ENCODE measurements around the gene LRP2. TPM values are rescaled to one million over a fixed set of nuclear protein-coding genes. Genes with fewer than 3 reads are reported as not detected.
"Not testable (repeated sequence)": the region's sequence is repeated elsewhere in the genome, so short reads cannot be mapped to it uniquely, and the experiment has no call there.

LRP2 gene
- polyA plus RNA-seq, 3 donors = not detected

DNA sequence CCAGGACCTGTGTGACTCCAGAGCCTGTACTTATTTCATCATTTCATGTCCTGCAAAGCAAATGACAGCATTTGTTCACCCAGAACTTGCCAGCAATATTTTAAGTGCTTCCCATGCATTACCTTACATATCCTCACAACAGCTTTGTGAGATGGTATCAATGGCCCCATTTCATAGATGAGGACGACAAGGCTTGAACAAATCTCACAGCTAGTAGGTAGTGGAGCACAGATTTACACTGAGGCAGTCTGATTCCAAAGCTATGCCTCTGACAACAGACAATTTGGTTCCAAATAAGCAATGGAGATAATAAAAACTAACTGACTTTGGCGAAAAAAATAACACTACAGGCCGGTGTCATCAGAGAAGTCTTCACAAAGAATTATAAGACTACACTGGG, 33.5 kb downstream of the LRP2 start:
- Mint-ChIP-seq H3K27ac (no peak overlapping the region), H3K36me3 (no peaks in the 10 kb centered on the region), H3K4me1 (no peaks in the 10 kb centered on the region), H3K4me3 (no peak overlapping the region), H3K27me3 (ENCODE audit: low read depth in 3 of 3) (peaks cover 0 to 4% (median 0%) of the 10 kb centered on the region in 3 donors), H3K9me3 (peaks cover 0 to 3% (median 0%) of the 10 kb centered on the region in 7 donors)
- Histone ChIP-seq H4K20me1 (ENCODE audit: insufficient read depth, low read length) (no peaks in the 10 kb centered on the region), H3K9ac (ENCODE audit: insufficient read depth, low read length, poor library complexity, severe bottlenecking) (no peak overlapping the region), H3K27me3 (ENCODE audit: control insufficient read depth in 2 of 2, insufficient read depth in 2 of 2, low read length in 2 of 2) (no peaks in the 10 kb centered on the region), H3K4me1 (ENCODE audit: control insufficient read depth in 1 of 2, insufficient read depth in 2 of 2, low read length in 2 of 2) (no peaks in the 10 kb centered on the region), H3K36me3 (replicated peaks in 1 of 2; ENCODE audit: control insufficient read depth in 1 of 2, insufficient read depth in 2 of 2, low read length in 2 of 2) (no peaks in the 10 kb centered on the region), H2AFZ (ENCODE audit: insufficient read depth, low read depth, low read length, poor library complexity, severe bottlenecking) (no peak overlapping the region), H3K4me2 (replicated peaks; ENCODE audit: extremely low read depth, low read length, poor library complexity, severe bottlenecking) (no peak overlapping the region), H3K79me2 (ENCODE audit: insufficient read depth, low read length) (no peaks in the 10 kb centered on the region), H3K4me3 (replicated peaks in 1 of 3; ENCODE audit: low read depth in 2 of 3, low read length in 3 of 3) (no peak overlapping the region), H3K27ac (ENCODE audit: low read depth in 1 of 2, low read length in 2 of 2) (no peak overlapping the region), H3K9me3 (replicated peaks in 1 of 2; ENCODE audit: control insufficient read depth in 1 of 2, insufficient read depth in 1 of 2, low read length in 2 of 2) (no peaks in the 10 kb centered on the region)
- intact Hi-C loops (cut with micrococcal nuclease) = no loop called here
- no peak for DNase-seq
- TF ChIP-seq, protein P1, sequence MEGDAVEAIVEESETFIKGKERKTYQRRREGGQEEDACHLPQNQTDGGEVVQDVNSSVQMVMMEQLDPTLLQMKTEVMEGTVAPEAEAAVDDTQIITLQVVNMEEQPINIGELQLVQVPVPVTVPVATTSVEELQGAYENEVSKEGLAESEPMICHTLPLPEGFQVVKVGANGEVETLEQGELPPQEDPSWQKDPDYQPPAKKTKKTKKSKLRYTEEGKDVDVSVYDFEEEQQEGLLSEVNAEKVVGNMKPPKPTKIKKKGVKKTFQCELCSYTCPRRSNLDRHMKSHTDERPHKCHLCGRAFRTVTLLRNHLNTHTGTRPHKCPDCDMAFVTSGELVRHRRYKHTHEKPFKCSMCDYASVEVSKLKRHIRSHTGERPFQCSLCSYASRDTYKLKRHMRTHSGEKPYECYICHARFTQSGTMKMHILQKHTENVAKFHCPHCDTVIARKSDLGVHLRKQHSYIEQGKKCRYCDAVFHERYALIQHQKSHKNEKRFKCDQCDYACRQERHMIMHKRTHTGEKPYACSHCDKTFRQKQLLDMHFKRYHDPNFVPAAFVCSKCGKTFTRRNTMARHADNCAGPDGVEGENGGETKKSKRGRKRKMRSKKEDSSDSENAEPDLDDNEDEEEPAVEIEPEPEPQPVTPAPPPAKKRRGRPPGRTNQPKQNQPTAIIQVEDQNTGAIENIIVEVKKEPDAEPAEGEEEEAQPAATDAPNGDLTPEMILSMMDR (IDR thresholded peaks at IDR 0.05) = no peak
- WGBS (ENCODE audit: insufficient coverage) = no CpG with 5 or more reads among the region's 3 CpGs

DNA sequence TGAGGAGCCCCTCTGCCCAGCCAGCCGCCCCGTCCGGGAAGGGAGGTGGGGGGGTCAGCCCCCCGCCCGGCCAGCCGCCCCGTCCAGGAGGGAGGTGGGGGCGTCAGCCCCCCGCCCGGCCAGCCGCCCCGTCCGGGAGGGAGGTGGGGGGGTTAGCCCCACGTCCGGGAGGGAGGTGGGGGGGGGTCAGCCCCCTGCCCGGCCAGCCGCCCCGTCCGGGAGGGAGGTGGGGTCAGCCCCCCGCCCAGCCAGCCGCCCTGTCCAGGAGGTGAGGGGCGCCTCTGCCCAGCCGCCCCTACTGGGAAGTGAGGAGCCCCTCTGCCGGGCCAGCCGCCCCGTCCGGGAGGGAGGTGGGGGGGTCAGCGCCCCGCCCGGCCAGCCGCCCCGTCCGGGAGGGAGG, 34.5 kb downstream of the LRP2 start:
- H3K79me2 ChIP-seq (ENCODE audit: insufficient read depth, low read length); H3K9ac ChIP-seq (ENCODE audit: insufficient read depth, low read length, poor library complexity, severe bottlenecking); intact Hi-C loops (cut with micrococcal nuclease); H3K27me3 Mint-ChIP-seq (ENCODE audit: low read depth in 3 of 3); H3K4me1 Mint-ChIP-seq; H2AFZ ChIP-seq (ENCODE audit: insufficient read depth, low read depth, low read length, poor library complexity, severe bottlenecking); H3K4me2 ChIP-seq (replicated peaks; ENCODE audit: extremely low read depth, low read length, poor library complexity, severe bottlenecking); H3K4me3 ChIP-seq (replicated peaks in 1 of 3; ENCODE audit: low read depth in 2 of 3, low read length in 3 of 3); H3K9me3 Mint-ChIP-seq; H3K27ac ChIP-seq (ENCODE audit: low read depth in 1 of 2, low read length in 2 of 2); DNase-seq; H3K36me3 Mint-ChIP-seq; H3K36me3 ChIP-seq (replicated peaks in 1 of 2; ENCODE audit: control insufficient read depth in 1 of 2, insufficient read depth in 2 of 2, low read length in 2 of 2); H3K27ac Mint-ChIP-seq; H3K27me3 ChIP-seq (ENCODE audit: control insufficient read depth in 2 of 2, insufficient read depth in 2 of 2, low read length in 2 of 2); H4K20me1 ChIP-seq (ENCODE audit: insufficient read depth, low read length); H3K9me3 ChIP-seq (replicated peaks in 1 of 2; ENCODE audit: control insufficient read depth in 1 of 2, insufficient read depth in 1 of 2, low read length in 2 of 2); H3K4me1 ChIP-seq (ENCODE audit: control insufficient read depth in 1 of 2, insufficient read depth in 2 of 2, low read length in 2 of 2); H3K4me3 Mint-ChIP-seq: not testable (repeated sequence)
- no CpG with 5 or more reads among the region's 33 CpGs for WGBS (ENCODE audit: insufficient coverage)

GRCh38 chr2:169325886-169326285, 36.4 kb downstream of the LRP2 start:
- H3K27me3 ChIP-seq (ENCODE audit: control insufficient read depth in 2 of 2, insufficient read depth in 2 of 2, low read length in 2 of 2); H3K9me3 ChIP-seq (replicated peaks in 1 of 2; ENCODE audit: control insufficient read depth in 1 of 2, insufficient read depth in 1 of 2, low read length in 2 of 2); H3K9ac ChIP-seq (ENCODE audit: insufficient read depth, low read length, poor library complexity, severe bottlenecking); H3K9me3 Mint-ChIP-seq; DNase-seq; H4K20me1 ChIP-seq (ENCODE audit: insufficient read depth, low read length); H3K4me2 ChIP-seq (replicated peaks; ENCODE audit: extremely low read depth, low read length, poor library complexity, severe bottlenecking); H3K36me3 ChIP-seq (replicated peaks in 1 of 2; ENCODE audit: control insufficient read depth in 1 of 2, insufficient read depth in 2 of 2, low read length in 2 of 2); H3K27ac ChIP-seq (ENCODE audit: low read depth in 1 of 2, low read length in 2 of 2); H3K27ac Mint-ChIP-seq; intact Hi-C loops (cut with micrococcal nuclease); H3K4me1 Mint-ChIP-seq; H3K4me1 ChIP-seq (ENCODE audit: control insufficient read depth in 1 of 2, insufficient read depth in 2 of 2, low read length in 2 of 2); H3K27me3 Mint-ChIP-seq (ENCODE audit: low read depth in 3 of 3); H3K4me3 ChIP-seq (replicated peaks in 1 of 3; ENCODE audit: low read depth in 2 of 3, low read length in 3 of 3); H2AFZ ChIP-seq (ENCODE audit: insufficient read depth, low read depth, low read length, poor library complexity, severe bottlenecking); H3K4me3 Mint-ChIP-seq; H3K79me2 ChIP-seq (ENCODE audit: insufficient read depth, low read length); H3K36me3 Mint-ChIP-seq: not testable (repeated sequence)
- no CpG with 5 or more reads among the region's 4 CpGs for WGBS (ENCODE audit: insufficient coverage)
